ENCODE measurements around the gene TOMM20. TPM values are rescaled to one million over a fixed set of nuclear protein-coding genes. Genes with fewer than 3 reads are reported as not detected.
A peak's percentile ranks its signal among the peaks of the same experiment; 100 is the strongest.

The TOMM20 gene
- total RNA-seq, 2 experiments from 2014 or later, result 155 to 192 TPM

- Mint-ChIP-seq H3K36me3 (ENCODE audit: low read depth) (no peaks in the 10 kb centered on the region), H3K27ac (no peak overlapping the region), H3K4me3 (no peak overlapping the region), H3K27me3 (ENCODE audit: low read depth) (no peaks in the 10 kb centered on the region), H3K9me3 (no peaks in the 10 kb centered on the region), H3K4me1 (ENCODE audit: low read depth) (peaks cover 16% of the 10 kb centered on the region)
- intact Hi-C loops (cut with micrococcal nuclease), result no loop called here
- CTCF ChIA-PET, result no interaction called here
- peak; percentile 44 for DNase-seq
Measured at GRCh38 chr1:235067396-235068157, 61.1 kb downstream of the TOMM20 start.

- CTCF ChIA-PET, result no interaction called here
Measured at GRCh38 chr1:235063068-235063765, 65.4 kb downstream of the TOMM20 start.

GRCh38 chr1:235060607-235061470 is 67.8 kb downstream of the TOMM20 start:
- DNase-seq, result no peak
- CTCF ChIA-PET, result no interaction called here
- H3K27ac Mint-ChIP-seq, result no peak overlapping the region
- H3K4me3 Mint-ChIP-seq, result no peak overlapping the region
- H3K27me3 Mint-ChIP-seq (ENCODE audit: low read depth), result no peaks in the 10 kb centered on the region
- intact Hi-C loops (cut with micrococcal nuclease), result no loop called here
- no peaks in the 10 kb centered on the region for H3K9me3 Mint-ChIP-seq
- H3K4me1 Mint-ChIP-seq (ENCODE audit: low read depth), result peaks cover 15% of the 10 kb centered on the region
- no peaks in the 10 kb centered on the region for H3K36me3 Mint-ChIP-seq (ENCODE audit: low read depth)

More at GRCh38 chr1:235063068-235063765, 65.4 kb downstream of the TOMM20 start:
- H3K27me3 Mint-ChIP-seq (ENCODE audit: low read depth), result no peaks in the 10 kb centered on the region
- H3K36me3 Mint-ChIP-seq (ENCODE audit: low read depth), result no peaks in the 10 kb centered on the region
- intact Hi-C loops (cut with micrococcal nuclease), result no loop called here
- no peak overlapping the region for H3K27ac Mint-ChIP-seq
- DNase-seq, result no peak
- no peak overlapping the region for H3K4me3 Mint-ChIP-seq
- peaks cover 18% of the 10 kb centered on the region for H3K4me1 Mint-ChIP-seq (ENCODE audit: low read depth)
- H3K9me3 Mint-ChIP-seq, result no peaks in the 10 kb centered on the region

Other genes starting within 250 kb of the TOMM20 start
- 100 to 1,000 TPM; 104 TPM for gene RBM34, start 32.4 kb upstream of the TOMM20 start, total RNA-seq
- 10 to 100 TPM; 39.9 to 43.8 TPM for gene ARID4B, start 199.3 kb upstream of the TOMM20 start, total RNA-seq
- 10 to 100 TPM; 35.3 to 36.9 TPM for gene GGPS1, start 199.7 kb upstream of the TOMM20 start, total RNA-seq
- gene TBCE, start 238.6 kb upstream of the TOMM20 start, total RNA-seq, result 10 to 100 TPM; 18.8 to 22.1 TPM